Measurements from ENCODE around the gene DOK4. TPM values are rescaled to one million over a fixed set of nuclear protein-coding genes. Genes with fewer than 3 reads are reported as not detected.

Gene DOK4
- total and polyA plus RNA-seq, 12 donors = 3.6 to 10.7 (median 8.0) TPM

GRCh38 chr16:57531253-57531575 is 44.9 kb upstream of the DOK4 start:
- peak in 1 of 2 donors; percentile 5 for DNase-seq

GRCh38 chr16:57530522-57531252 is 44.4 kb upstream of the DOK4 start:
- DNase-seq (peak in 1 of 2 donors; percentile 3), ATAC-seq (no peak)
- peaks cover 7 to 59% (median 38%) of the 10 kb centered on the region in 9 donors for H3K4me1 ChIP-seq
- 87% methylated on average over 22 of the region's 22 CpGs for WGBS, 2 donors
- peaks cover 0 to 31% (median 0%) of the 10 kb centered on the region in 7 donors for H3K27me3 ChIP-seq
- peak overlapping the region in 2 of 10 donors; percentile 7 to 83 for H3K27ac ChIP-seq
- no peaks in the 10 kb centered on the region for H3K9me3 ChIP-seq
- H3K36me3 ChIP-seq = peaks cover 0 to 19% (median 0%) of the 10 kb centered on the region in 9 donors
- H3K4me3 ChIP-seq = no peak overlapping the region
- intact Hi-C loops (cut with DNase I) = loop anchor here in 1 of 10 donors (5.0 kb wide), 1 partner anchor 43 kb away; the partner anchor contains the start of gene DOK4
- TF ChIP-seq CTCF (IDR thresholded peaks at IDR 0.05) = no peak

More at GRCh38 chr16:57531253-57531575, 44.9 kb upstream of the DOK4 start:
- no peak for TF ChIP-seq CTCF (IDR thresholded peaks at IDR 0.05)
- Histone ChIP-seq H3K27ac (no peak overlapping the region), H3K4me3 (no peak overlapping the region), H3K9me3 (no peaks in the 10 kb centered on the region), H3K4me1 (peaks cover 7 to 55% (median 38%) of the 10 kb centered on the region in 9 donors), H3K27me3 (peaks cover 0 to 36% (median 0%) of the 10 kb centered on the region in 7 donors), H3K36me3 (peaks cover 0 to 19% (median 0%) of the 10 kb centered on the region in 9 donors)
- WGBS, 2 donors = 88 to 92% methylated on average over 3 of the region's 3 CpGs
- ATAC-seq = no peak
- intact Hi-C loops (cut with DNase I) = loop anchor here in 1 of 10 donors (5.0 kb wide), 1 partner anchor 44 kb away; the partner anchor contains the start of gene DOK4

GRCh38 chr16:57530104-57530521 is 43.8 kb upstream of the DOK4 start:
- intact Hi-C loops (cut with DNase I) = loop anchor here in 1 of 10 donors (5.0 kb wide), 1 partner anchor 43 kb away; the partner anchor contains the start of gene DOK4
- DNase-seq = no peak
- no peak for TF ChIP-seq CTCF (IDR thresholded peaks at IDR 0.05)
- peaks cover 0 to 25% (median 0%) of the 10 kb centered on the region in 7 donors for H3K27me3 ChIP-seq
- peaks cover 7 to 55% (median 34%) of the 10 kb centered on the region in 9 donors for H3K4me1 ChIP-seq
- no peak overlapping the region for H3K4me3 ChIP-seq
- no peaks in the 10 kb centered on the region for H3K9me3 ChIP-seq
- peak in 4 of 8 donors; percentile 41 to 62 (median 52) for ATAC-seq
- H3K36me3 ChIP-seq = peaks cover 0 to 19% (median 0%) of the 10 kb centered on the region in 9 donors
- 44 to 57% methylated on average over 7 of the region's 7 CpGs for WGBS, 2 donors
- peak overlapping the region in 2 of 10 donors; percentile 7 to 83 for H3K27ac ChIP-seq

GRCh38 chr16:57529391-57530103 is 43.3 kb upstream of the DOK4 start:
- H3K4me3 ChIP-seq = no peak overlapping the region
- peaks cover 0 to 19% (median 0%) of the 10 kb centered on the region in 7 donors for H3K27me3 ChIP-seq
- no peak for DNase-seq
- 79 to 83% methylated on average over 14 of the region's 14 CpGs for WGBS, 2 donors
- H3K4me1 ChIP-seq = peaks cover 7 to 55% (median 28%) of the 10 kb centered on the region in 9 donors
- no peaks in the 10 kb centered on the region for H3K9me3 ChIP-seq
- no peak for ATAC-seq
- intact Hi-C loops (cut with DNase I) = loop anchor here in 2 of 10 donors (5.0 kb wide), 2 partner anchors 42 to 47 kb away; partner anchors contain the start of gene DOK4 (in 1 of the 2)
- H3K36me3 ChIP-seq = peaks cover 0 to 19% (median 0%) of the 10 kb centered on the region in 9 donors
- no peak for TF ChIP-seq CTCF (IDR thresholded peaks at IDR 0.05)
- peak overlapping the region in 1 of 10 donors; percentile 83 for H3K27ac ChIP-seq

All from heart right ventricle (tissue), 16 donors.